IMR-90 (cell line): Measurements from ENCODE around the gene PYCARD. TPM values are rescaled to one million over a fixed set of nuclear protein-coding genes. Genes with fewer than 3 reads are reported as not detected.

ENCODE experiments used
- ATAC-seq: fragments of 200-7000 bp; cut with Tn5 transposase; 2 replicates; pipeline ENCODE4 v1.9.1; 2020; ENCODE audit warnings: low read depth, mild to moderate bottlenecking, moderate library complexity
- BruUV-seq: library from RNA; stranded (reverse); fragments of 400-500 nt; replicated peaks from 2 replicates; lab custom pipeline; 2021; lab: Mats Ljungman, UMichigan
- CTCF ChIA-PET: fragments of 300-600 bp; formaldehyde crosslinking; extraction: SDS; loops from one replicate; lab custom pipeline; 2021; ENCODE audit warnings: antibody characterized with exemption; lab: Yijun Ruan, JAX
- POLR2A ChIA-PET: fragments of 300-600 bp; sonication (Branson Sonifier 250); formaldehyde crosslinking; loops from one replicate; lab custom pipeline; 2022; ENCODE audit warnings: antibody characterized with exemption; ENCODE audit not compliant: unreplicated experiment; lab: Charles Lee
- DNase-seq: peaks from one replicate; pipeline ENCODE4 v3.0.0; 2013
- H2AFZ ChIP-seq: replicated peaks from 2 replicates; pipeline ENCODE3; 2013; ENCODE audit warnings: low read length, mild to moderate bottlenecking; ENCODE audit not compliant: poor library complexity
- H2AK5ac ChIP-seq: 2 replicates; pipeline ENCODE4 v1.6.1; 2013; ENCODE audit warnings: low read depth, low read length, inconsistent platforms
- H2AK9ac ChIP-seq: replicated peaks from 2 replicates; pipeline ENCODE3; 2013; ENCODE audit warnings: mild to moderate bottlenecking, low read depth, low read length, moderate library complexity; ENCODE audit not compliant: poor library complexity
- H2BK120ac ChIP-seq: 2 replicates; pipeline ENCODE4 v1.6.1; 2013; ENCODE audit warnings: low read depth, low read length, inconsistent platforms
- H2BK15ac ChIP-seq: 3 replicates; pipeline ENCODE4 v1.6.1; 2013; ENCODE audit warnings: low read depth, low read length, inconsistent platforms
- H2BK20ac ChIP-seq: 2 replicates; pipeline ENCODE4 v1.6.1; 2013; ENCODE audit warnings: low read depth, mild to moderate bottlenecking, inconsistent platforms, low read length, moderate library complexity
- H2BK5ac ChIP-seq: 2 replicates; pipeline ENCODE4 v1.6.1; 2013; ENCODE audit warnings: mild to moderate bottlenecking, low read depth, low read length, inconsistent platforms; ENCODE audit not compliant: poor library complexity, severe bottlenecking
- H3K14ac ChIP-seq: replicated peaks from 2 replicates; pipeline ENCODE4 v1.6.1; 2013; ENCODE audit warnings: low read depth, low read length, inconsistent platforms
- H3K18ac ChIP-seq: 2 replicates; pipeline ENCODE4 v1.6.1; 2013; ENCODE audit warnings: low read depth, low read length, control low read depth
- H3K23ac ChIP-seq: 2 replicates; pipeline ENCODE4 v1.6.1; 2013; ENCODE audit warnings: low read depth, low read length, inconsistent platforms
- H3K27ac ChIP-seq: 2 replicates; pipeline ENCODE4 v1.5.1; 2013; ENCODE audit warnings: mild to moderate bottlenecking, control low read depth, low read length; ENCODE audit not compliant: insufficient read depth
- H3K27me3 ChIP-seq: 2 replicates; pipeline ENCODE4 v1.6.1; 2013; ENCODE audit warnings: low read length; ENCODE audit not compliant: control insufficient read depth, insufficient read depth
- H3K36me3 ChIP-seq: 2 replicates; pipeline ENCODE4 v1.6.1; 2013; ENCODE audit warnings: low read length, mixed read lengths; ENCODE audit not compliant: control insufficient read depth, insufficient read depth
- H3K4ac ChIP-seq: 2 replicates; pipeline ENCODE4 v1.6.1; 2013; ENCODE audit warnings: low read depth, low read length, inconsistent platforms
- H3K4me1 ChIP-seq: 2 replicates; pipeline ENCODE4 v1.6.1; 2013; ENCODE audit warnings: low read length, mixed read lengths; ENCODE audit not compliant: control insufficient read depth, insufficient read depth
- H3K4me2 ChIP-seq: 2 replicates; pipeline ENCODE4 v1.6.1; 2013; ENCODE audit warnings: low read depth, mild to moderate bottlenecking, control low read depth, low read length, moderate library complexity
- H3K4me3 ChIP-seq: 2 replicates; pipeline ENCODE4 v1.5.1; 2013; ENCODE audit warnings: low read depth, mild to moderate bottlenecking, control low read depth, low read length, moderate library complexity; ENCODE audit not compliant: insufficient read depth
- H3K56ac ChIP-seq: 2 replicates; pipeline ENCODE4 v1.6.1; 2013; ENCODE audit warnings: low read length, inconsistent platforms; ENCODE audit not compliant: insufficient read depth; ENCODE audit errors: extremely low read depth
- H3K79me1 ChIP-seq, 2 experiments: 2 replicates each; pipeline ENCODE4 v1.6.1; 2013; ENCODE audit warnings: low read length in 2 of 2, inconsistent platforms in 1 of 2, low read depth in 1 of 2
- H3K9ac ChIP-seq: 2 replicates; pipeline ENCODE4 v1.6.1; 2013; ENCODE audit warnings: low read depth, low read length, control low read depth
- H3K9me1 ChIP-seq: 2 replicates; pipeline ENCODE4 v1.6.1; 2013; ENCODE audit warnings: low read length, inconsistent platforms; ENCODE audit not compliant: insufficient read depth
- H3K9me3 ChIP-seq: 2 replicates; pipeline ENCODE4 v1.6.1; 2013; ENCODE audit warnings: low read length; ENCODE audit not compliant: control insufficient read depth, insufficient read depth
- H4K20me1 ChIP-seq: 2 replicates; pipeline ENCODE4 v1.6.1; 2013; ENCODE audit warnings: low read length, inconsistent platforms; ENCODE audit not compliant: insufficient read depth
- H4K5ac ChIP-seq: 2 replicates; pipeline ENCODE4 v1.6.1; 2013; ENCODE audit warnings: mild to moderate bottlenecking, low read depth, low read length, control low read depth
- H4K8ac ChIP-seq, 2 experiments: 2 replicates each; pipeline ENCODE4 v1.6.1; 2013; ENCODE audit warnings: low read depth in 2 of 2, low read length in 2 of 2, control low read depth in 1 of 2, inconsistent platforms in 1 of 2
- H4K91ac ChIP-seq: 2 replicates; pipeline ENCODE4 v1.6.1; 2013; ENCODE audit warnings: low read depth, low read length, inconsistent platforms; ENCODE audit not compliant: insufficient read depth
- BHLHE40 ChIP-seq: fragments of 150-350 bp; IDR thresholded peaks from 2 replicates; pipeline ENCODE4 v1.6.1; 2016; ENCODE audit warnings: mild to moderate bottlenecking, low read depth, low read length
- CEBPB ChIP-seq: IDR thresholded peaks from 2 replicates; pipeline ENCODE4 v1.6.1; 2012; ENCODE audit warnings: low read depth, low read length, improper control_type of control experiment
- CHD1 ChIP-seq: IDR thresholded peaks from 2 replicates; pipeline ENCODE4 v1.6.1; 2012; ENCODE audit warnings: low read depth, low read length, improper control_type of control experiment
- FOS ChIP-seq: fragments of 150-350 bp; IDR thresholded peaks from 2 replicates; pipeline ENCODE4 v1.6.1; 2016; ENCODE audit warnings: low read depth, low read length
- MAFK ChIP-seq: IDR thresholded peaks from 2 replicates; pipeline ENCODE4 v1.6.1; 2012; ENCODE audit warnings: low read depth, low read length, improper control_type of control experiment
- MAZ ChIP-seq: IDR thresholded peaks from 2 replicates; pipeline ENCODE4 v1.6.1; 2012; ENCODE audit warnings: low read depth, mild to moderate bottlenecking, low read length, improper control_type of control experiment, moderate library complexity, borderline replicate concordance
- MXI1 ChIP-seq: IDR thresholded peaks from 2 replicates; pipeline ENCODE4 v1.6.1; 2012; ENCODE audit warnings: low read depth, mild to moderate bottlenecking, low read length, moderate library complexity, borderline replicate concordance
- NFE2L2 ChIP-seq: fragments of 150-350 bp; IDR thresholded peaks from 2 replicates; pipeline ENCODE4 v1.6.1; 2016; ENCODE audit warnings: low read depth, mild to moderate bottlenecking, low read length
- POLR2A ChIP-seq: IDR thresholded peaks from 2 replicates; pipeline ENCODE4 v1.6.1; 2012; ENCODE audit warnings: mild to moderate bottlenecking, low read depth, low read length
- RAD21 ChIP-seq: IDR thresholded peaks from 2 replicates; pipeline ENCODE4 v1.6.1; 2012; ENCODE audit warnings: low read length, improper control_type of control experiment
- RCOR1 ChIP-seq: IDR thresholded peaks from 2 replicates; pipeline ENCODE4 v1.6.1; 2012; ENCODE audit warnings: mild to moderate bottlenecking, low read length, improper control_type of control experiment; ENCODE audit not compliant: insufficient replicate concordance
- RFX5 ChIP-seq: IDR thresholded peaks from 2 replicates; pipeline ENCODE4 v1.8.0; 2012; ENCODE audit warnings: low read depth, mild to moderate bottlenecking, low read length, moderate library complexity
- SMC3 ChIP-seq: fragments of 150-350 bp; IDR thresholded peaks from 2 replicates; pipeline ENCODE4 v1.6.1; 2016; ENCODE audit warnings: low read depth, mild to moderate bottlenecking, antibody characterized with exemption, low read length, moderate library complexity
- WGBS, 2 experiments: methylation state at CpG; one replicate each; pipeline versions ENCODE4 v1.1.5 to v1.1.7; 2013; ENCODE audit warnings: missing lambda C conversion rate in 2 of 2; ENCODE audit not compliant: insufficient read length in 1 of 2; ENCODE audit errors: extremely low coverage in 2 of 2; 5-methylcytosine and 5-hydroxymethylcytosine counted together
- dilution Hi-C: fragments of 300-500 bp; cut with HindIII; formaldehyde crosslinking; loops from one replicate; pipeline ENCODE4 v1.14.3; 2018; ENCODE audit warnings: low sequenced_read_pairs; ENCODE audit not compliant: unreplicated experiment
- in situ Hi-C: fragments of 300-500 bp; cut with MboI; formaldehyde crosslinking; loops from 3 replicates; pipeline ENCODE4 v1.14.3; 2019; ENCODE audit warnings: low sequenced_read_pairs, inconsistent platforms, mixed read lengths
- intact Hi-C: fragments of 100-400 bp; cut with micrococcal nuclease; formaldehyde crosslinking; loops from 2 replicates; pipeline ENCODE4 v1.10.0; 2022
- polyA plus RNA-seq, 3 experiments: library from polyadenylated mRNA; depleted of rRNA; stranded (reverse); fragments of >200 nt; gene quantifications; 2 replicates each; pipeline ENCODE4 v1.2.3, GENCODE V29; 2012; ENCODE audit warnings: low replicate concordance in 1 of 3
- total RNA-seq: library from RNA; depleted of rRNA; stranded (reverse); fragments of >200 nt; gene quantifications from 2 replicates; pipeline ENCODE4 v1.2.3, GENCODE V29; 2012
- TF ChIP-seq, protein P1 (sequence below): fragments of 150-350 bp; IDR thresholded peaks from 2 replicates; pipeline ENCODE4 v1.6.1; 2016; ENCODE audit warnings: low read depth, mild to moderate bottlenecking, low read length, moderate library complexity, borderline replicate concordance
- TF ChIP-seq, protein P2 (sequence below): fragments of 150-350 bp; IDR thresholded peaks from 2 replicates; pipeline ENCODE4 v1.6.1; 2017; ENCODE audit warnings: mild to moderate bottlenecking, antibody characterized with exemption, low read length, low read depth
- TF ChIP-seq, protein P3 (sequence below): conservative IDR thresholded peaks from 2 replicates; pipeline ENCODE4 v1.5.1; 2012; ENCODE audit warnings: mild to moderate bottlenecking, low read depth, low read length, improper control_type of control experiment

Gene PYCARD
- total and polyA plus RNA-seq, 2 of the 4 experiments (the other 2 are of a cell fraction): 10.2 to 20.5 TPM

DNA sequence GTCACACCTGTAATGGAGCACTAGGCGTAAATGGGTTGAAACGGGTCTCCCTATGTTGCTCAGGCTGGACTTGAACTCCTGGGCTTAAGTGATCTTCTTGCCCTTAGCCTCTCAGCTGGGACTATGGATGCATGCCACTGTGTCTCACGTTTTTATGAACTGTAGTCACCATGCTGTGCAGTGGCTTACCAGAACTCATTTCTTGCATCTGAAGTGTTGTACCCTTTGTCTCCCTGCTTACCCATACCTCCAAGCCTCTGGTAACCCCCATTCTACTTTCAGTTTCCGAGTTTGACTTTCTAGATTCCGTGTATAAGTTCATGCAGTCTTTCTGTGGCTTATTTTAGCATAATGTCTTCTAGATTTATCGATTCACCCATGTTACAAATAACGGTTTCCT, 7.7 kb downstream of the PYCARD start:
- no peak overlapping the region for H4K8ac ChIP-seq
- H3K27me3 ChIP-seq: no peaks in the 10 kb centered on the region
- no peaks in the 10 kb centered on the region for H3K9me3 ChIP-seq
- intact Hi-C loops: no loop called here
- TF ChIP-seq MAZ: no peak
- TF ChIP-seq, protein P1, sequence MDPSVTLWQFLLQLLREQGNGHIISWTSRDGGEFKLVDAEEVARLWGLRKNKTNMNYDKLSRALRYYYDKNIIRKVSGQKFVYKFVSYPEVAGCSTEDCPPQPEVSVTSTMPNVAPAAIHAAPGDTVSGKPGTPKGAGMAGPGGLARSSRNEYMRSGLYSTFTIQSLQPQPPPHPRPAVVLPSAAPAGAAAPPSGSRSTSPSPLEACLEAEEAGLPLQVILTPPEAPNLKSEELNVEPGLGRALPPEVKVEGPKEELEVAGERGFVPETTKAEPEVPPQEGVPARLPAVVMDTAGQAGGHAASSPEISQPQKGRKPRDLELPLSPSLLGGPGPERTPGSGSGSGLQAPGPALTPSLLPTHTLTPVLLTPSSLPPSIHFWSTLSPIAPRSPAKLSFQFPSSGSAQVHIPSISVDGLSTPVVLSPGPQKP: no peak
- no peak for TF ChIP-seq BHLHE40
- no peak for TF ChIP-seq POLR2A
- TF ChIP-seq SMC3: no peak
- no peak for TF ChIP-seq FOS
- no peak for TF ChIP-seq RCOR1
- TF ChIP-seq, protein P2, sequence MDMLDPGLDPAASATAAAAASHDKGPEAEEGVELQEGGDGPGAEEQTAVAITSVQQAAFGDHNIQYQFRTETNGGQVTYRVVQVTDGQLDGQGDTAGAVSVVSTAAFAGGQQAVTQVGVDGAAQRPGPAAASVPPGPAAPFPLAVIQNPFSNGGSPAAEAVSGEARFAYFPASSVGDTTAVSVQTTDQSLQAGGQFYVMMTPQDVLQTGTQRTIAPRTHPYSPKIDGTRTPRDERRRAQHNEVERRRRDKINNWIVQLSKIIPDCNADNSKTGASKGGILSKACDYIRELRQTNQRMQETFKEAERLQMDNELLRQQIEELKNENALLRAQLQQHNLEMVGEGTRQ: no peak
- TF ChIP-seq, protein P3, sequence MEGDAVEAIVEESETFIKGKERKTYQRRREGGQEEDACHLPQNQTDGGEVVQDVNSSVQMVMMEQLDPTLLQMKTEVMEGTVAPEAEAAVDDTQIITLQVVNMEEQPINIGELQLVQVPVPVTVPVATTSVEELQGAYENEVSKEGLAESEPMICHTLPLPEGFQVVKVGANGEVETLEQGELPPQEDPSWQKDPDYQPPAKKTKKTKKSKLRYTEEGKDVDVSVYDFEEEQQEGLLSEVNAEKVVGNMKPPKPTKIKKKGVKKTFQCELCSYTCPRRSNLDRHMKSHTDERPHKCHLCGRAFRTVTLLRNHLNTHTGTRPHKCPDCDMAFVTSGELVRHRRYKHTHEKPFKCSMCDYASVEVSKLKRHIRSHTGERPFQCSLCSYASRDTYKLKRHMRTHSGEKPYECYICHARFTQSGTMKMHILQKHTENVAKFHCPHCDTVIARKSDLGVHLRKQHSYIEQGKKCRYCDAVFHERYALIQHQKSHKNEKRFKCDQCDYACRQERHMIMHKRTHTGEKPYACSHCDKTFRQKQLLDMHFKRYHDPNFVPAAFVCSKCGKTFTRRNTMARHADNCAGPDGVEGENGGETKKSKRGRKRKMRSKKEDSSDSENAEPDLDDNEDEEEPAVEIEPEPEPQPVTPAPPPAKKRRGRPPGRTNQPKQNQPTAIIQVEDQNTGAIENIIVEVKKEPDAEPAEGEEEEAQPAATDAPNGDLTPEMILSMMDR: no peak
- no peak for TF ChIP-seq RAD21
- no peak for TF ChIP-seq RFX5
- TF ChIP-seq MAFK: no peak
- TF ChIP-seq CEBPB: no peak
- TF ChIP-seq NFE2L2: no peak
- TF ChIP-seq MXI1: no peak
- TF ChIP-seq CHD1: no peak
- H4K5ac ChIP-seq: no peak overlapping the region
- WGBS, 2 experiments: 89% methylated on average over 1 of the region's 7 CpGs; no CpG with 5 or more reads in 1 of the 2 experiments
- peaks cover 90% of the 10 kb centered on the region for H4K20me1 ChIP-seq
- no peak overlapping the region for H3K23ac ChIP-seq
- no peak overlapping the region for H2AFZ ChIP-seq
- no peak overlapping the region for H3K4me3 ChIP-seq
- H3K4me1 ChIP-seq: no peaks in the 10 kb centered on the region
- no peak overlapping the region for H2BK5ac ChIP-seq
- H3K9ac ChIP-seq: no peak overlapping the region
- CTCF ChIA-PET: no interaction called here
- DNase-seq: no peak
- H3K9me1 ChIP-seq: peaks cover 8% of the 10 kb centered on the region; the same call in 1 of the 2 replicates
- POLR2A ChIA-PET: no interaction called here
- no peak overlapping the region for H3K4me2 ChIP-seq
- H3K36me3 ChIP-seq: peaks cover 79% of the 10 kb centered on the region
- dilution Hi-C loops: no loop called here
- no TSS peak for BruUV-seq
- no peak overlapping the region for H3K18ac ChIP-seq
- H3K27ac ChIP-seq: no peak overlapping the region
- H2BK15ac ChIP-seq: no peak overlapping the region
- no peak overlapping the region for H3K14ac ChIP-seq
- no peak overlapping the region for H2AK9ac ChIP-seq
- H2BK120ac ChIP-seq: no peak overlapping the region
- no peak overlapping the region for H2BK20ac ChIP-seq
- in situ Hi-C loops: loop anchor here (5.0 to 10.0 kb wide), 2 partner anchors 247 to 680 kb away; partner anchors contain the start of genes ZNF267 and ZNF843
- no peak overlapping the region for H4K91ac ChIP-seq
- no peak for ATAC-seq
- peaks cover 47 to 63% of the 10 kb centered on the region in 2 experiments for H3K79me1 ChIP-seq
- no peak overlapping the region for H3K4ac ChIP-seq
- no peak overlapping the region for H3K56ac ChIP-seq
- H2AK5ac ChIP-seq: no peak overlapping the region
